ENCODE measurements around the gene GSG1L2. TPM values are rescaled to one million over a fixed set of nuclear protein-coding genes. Genes with fewer than 3 reads are reported as not detected.

Gene GSG1L2
- polyA plus RNA-seq, 1 donor (not counting 4 experiments of a cell fraction or from before 2014, with no cell fraction given) = not detected

DNA sequence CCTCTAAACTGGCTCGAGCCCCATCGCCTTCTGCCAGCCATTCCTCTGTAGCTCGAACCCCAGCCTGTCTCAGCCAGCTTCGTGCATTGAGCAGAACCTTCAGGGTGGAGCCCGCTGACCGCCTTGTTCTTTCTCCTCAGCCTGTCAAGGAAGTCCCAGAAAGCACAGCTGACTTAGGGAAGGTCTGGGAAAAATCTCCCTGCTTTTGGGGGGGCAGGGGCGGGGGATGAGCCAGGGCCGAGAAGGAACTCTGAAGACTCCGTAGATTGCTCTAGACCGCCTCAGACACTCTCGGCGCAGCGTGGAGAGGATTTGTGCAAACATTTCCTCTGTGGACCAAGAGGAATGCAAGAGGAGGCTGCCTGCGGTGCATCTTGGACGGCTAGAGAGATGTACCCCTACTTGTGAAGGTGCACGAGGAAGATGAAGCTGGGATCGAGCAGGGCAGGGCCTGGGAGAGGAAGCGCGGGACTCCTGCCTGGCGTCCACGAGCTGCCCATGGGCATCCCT lies 3.8 kb upstream of the GSG1L2 start, which contains the start of gene GLP2R:
Gene GLP2R, plus strand, starts transcription at position 284 of the 510 bp plus-strand sequence. Its CDS starts 140 bp downstream, at position 424.
- dilution Hi-C loops (cut with MboI; ENCODE audit: extremely low pct_ligation_motif_present, low sequenced_read_pairs) = no loop called here
- H3K9ac ChIP-seq (ENCODE audit: control insufficient read depth, extremely low read depth, insufficient read depth, low read length) = no peak within 1 kb of the TSS
- H3K4me3 ChIP-seq (ENCODE audit: control insufficient read depth in 2 of 3, extremely low read depth in 1 of 3, insufficient read depth in 2 of 3, low read depth in 1 of 3, low read length in 3 of 3) = no peak within 1 kb of the TSS
- H3K4me2 ChIP-seq (ENCODE audit: control insufficient read depth, extremely low read depth, insufficient read depth, low read depth, low read length) = no peak within 1 kb of the TSS
- H3K9me3 ChIP-seq (ENCODE audit: control insufficient read depth, low read depth, low read length) = no peaks in the 10 kb centered on the region
- H3K36me3 ChIP-seq (ENCODE audit: control insufficient read depth in 2 of 2, extremely low read depth in 1 of 2, insufficient read depth in 2 of 2, low read length in 2 of 2) = no peaks in the 10 kb centered on the region
- no peaks in the 10 kb centered on the region for H3K27me3 ChIP-seq (ENCODE audit: control insufficient read depth, extremely low read depth, insufficient read depth, low read length)
- no peaks in the 10 kb centered on the region for H3K9me1 ChIP-seq (ENCODE audit: control insufficient read depth, extremely low read depth, insufficient read depth, low read length)
- DNase-seq (ENCODE audit: low read depth, low spot score) (no peak), FAIRE-seq (no peak)
- no peaks in the 10 kb centered on the region for H3K4me1 ChIP-seq (ENCODE audit: control insufficient read depth, extremely low read depth, insufficient read depth, low read length)
- TF ChIP-seq, protein P1, sequence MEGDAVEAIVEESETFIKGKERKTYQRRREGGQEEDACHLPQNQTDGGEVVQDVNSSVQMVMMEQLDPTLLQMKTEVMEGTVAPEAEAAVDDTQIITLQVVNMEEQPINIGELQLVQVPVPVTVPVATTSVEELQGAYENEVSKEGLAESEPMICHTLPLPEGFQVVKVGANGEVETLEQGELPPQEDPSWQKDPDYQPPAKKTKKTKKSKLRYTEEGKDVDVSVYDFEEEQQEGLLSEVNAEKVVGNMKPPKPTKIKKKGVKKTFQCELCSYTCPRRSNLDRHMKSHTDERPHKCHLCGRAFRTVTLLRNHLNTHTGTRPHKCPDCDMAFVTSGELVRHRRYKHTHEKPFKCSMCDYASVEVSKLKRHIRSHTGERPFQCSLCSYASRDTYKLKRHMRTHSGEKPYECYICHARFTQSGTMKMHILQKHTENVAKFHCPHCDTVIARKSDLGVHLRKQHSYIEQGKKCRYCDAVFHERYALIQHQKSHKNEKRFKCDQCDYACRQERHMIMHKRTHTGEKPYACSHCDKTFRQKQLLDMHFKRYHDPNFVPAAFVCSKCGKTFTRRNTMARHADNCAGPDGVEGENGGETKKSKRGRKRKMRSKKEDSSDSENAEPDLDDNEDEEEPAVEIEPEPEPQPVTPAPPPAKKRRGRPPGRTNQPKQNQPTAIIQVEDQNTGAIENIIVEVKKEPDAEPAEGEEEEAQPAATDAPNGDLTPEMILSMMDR (optimal IDR thresholded peaks at IDR 0.05 in 1 of 3, IDR thresholded peaks at IDR 0.05 in 1 of 3, conservative IDR thresholded peaks at IDR 0.05 in 1 of 3; ENCODE audit: extremely low read depth in 1 of 3, insufficient read depth in 2 of 3, low read length in 3 of 3) = no peak
- H4K20me1 ChIP-seq (ENCODE audit: control insufficient read depth, extremely low read depth, insufficient read depth, low read length) = no peaks in the 10 kb centered on the region
- H3K79me2 ChIP-seq (ENCODE audit: control insufficient read depth, insufficient read depth, low read length) = no peaks in the 10 kb centered on the region
- H3K27ac ChIP-seq (ENCODE audit: control insufficient read depth, insufficient read depth, low read length) = no peak within 1 kb of the TSS
- H2AFZ ChIP-seq (ENCODE audit: control insufficient read depth, low read length) = no peak within 1 kb of the TSS

GRCh38 chr17:9824797-9825338 lies 3.0 kb upstream of the GSG1L2 start:
- Histone ChIP-seq H3K4me1 (ENCODE audit: control insufficient read depth, extremely low read depth, insufficient read depth, low read length) (no peaks in the 10 kb centered on the region), H4K20me1 (ENCODE audit: control insufficient read depth, extremely low read depth, insufficient read depth, low read length) (no peaks in the 10 kb centered on the region), H3K36me3 (ENCODE audit: control insufficient read depth in 2 of 2, extremely low read depth in 1 of 2, insufficient read depth in 2 of 2, low read length in 2 of 2) (no peaks in the 10 kb centered on the region), H3K79me2 (ENCODE audit: control insufficient read depth, insufficient read depth, low read length) (no peaks in the 10 kb centered on the region), H3K4me2 (ENCODE audit: control insufficient read depth, extremely low read depth, insufficient read depth, low read depth, low read length) (no peak overlapping the region), H3K27me3 (ENCODE audit: control insufficient read depth, extremely low read depth, insufficient read depth, low read length) (no peaks in the 10 kb centered on the region), H3K9ac (ENCODE audit: control insufficient read depth, extremely low read depth, insufficient read depth, low read length) (no peak overlapping the region), H2AFZ (ENCODE audit: control insufficient read depth, low read length) (no peak overlapping the region), H3K9me1 (ENCODE audit: control insufficient read depth, extremely low read depth, insufficient read depth, low read length) (no peaks in the 10 kb centered on the region), H3K9me3 (ENCODE audit: control insufficient read depth, low read depth, low read length) (no peaks in the 10 kb centered on the region), H3K4me3 (ENCODE audit: control insufficient read depth in 2 of 3, extremely low read depth in 1 of 3, insufficient read depth in 2 of 3, low read depth in 1 of 3, low read length in 3 of 3) (no peak overlapping the region), H3K27ac (ENCODE audit: control insufficient read depth, insufficient read depth, low read length) (no peak overlapping the region)
- DNase-seq (ENCODE audit: low read depth, low spot score) (no peak), FAIRE-seq (no peak)
- TF ChIP-seq, protein P1 (optimal IDR thresholded peaks at IDR 0.05 in 1 of 3, IDR thresholded peaks at IDR 0.05 in 1 of 3, conservative IDR thresholded peaks at IDR 0.05 in 1 of 3; ENCODE audit: extremely low read depth in 1 of 3, insufficient read depth in 2 of 3, low read length in 3 of 3) = no peak
- no peak for TF ChIP-seq EZH2 (IDR thresholded peaks at IDR 0.05; ENCODE audit: low read length)
- dilution Hi-C loops (cut with MboI; ENCODE audit: extremely low pct_ligation_motif_present, low sequenced_read_pairs) = no loop called here

Measured in keratinocyte (primary cell).